Vagina (tissue), 2 donors: ENCODE data around the gene STON2. TPM values are rescaled to one million over a fixed set of nuclear protein-coding genes. Genes with fewer than 3 reads are reported as not detected.
A peak's percentile ranks its signal among the peaks of the same experiment; 100 is the strongest.

Experiments used
- DNase-seq, 2 donors: peaks; one replicate each; pipeline ENCODE4 v3.0.0-alpha.2; 2017; ENCODE audit errors: extremely low spot score in 2 of 2
- H3K27ac ChIP-seq: fragments of 200-600 bp; sonication (generic); one replicate; pipeline ENCODE4 v1.5.1; 2019
- H3K27me3 ChIP-seq: fragments of 200-600 bp; sonication (generic); one replicate; pipeline ENCODE4 v1.5.1; 2019
- H3K36me3 ChIP-seq, 2 donors: fragments of 200-600 bp; sonication (generic); one replicate each; pipeline ENCODE4 v1.5.1; 2017 to 2019
- H3K4me1 ChIP-seq: fragments of 200-600 bp; sonication (generic); one replicate; pipeline ENCODE4 v1.5.1; 2019
- H3K4me3 ChIP-seq, 2 donors: fragments of 200-600 bp; sonication (generic); 1 replicate in 1 of 2; 2 replicates in 1 of 2; pipeline ENCODE4 v1.5.1; 2016 to 2019
- H3K9me3 ChIP-seq: fragments of 200-600 bp; sonication (generic); one replicate; pipeline ENCODE4 v1.5.1; 2019
- POLR2A ChIP-seq, 2 donors: fragments of 450-650 bp; IDR thresholded peaks; one replicate each; pipeline ENCODE4 v1.6.1; 2017; ENCODE audit warnings: antibody characterized with exemption in 2 of 2, mild to moderate bottlenecking in 2 of 2, moderate library complexity in 2 of 2
- POLR2AphosphoS5 ChIP-seq, 2 donors: sonication (generic); formaldehyde crosslinking; IDR thresholded peaks; one replicate each; pipeline ENCODE4 v1.9.0; 2017; ENCODE audit warnings: antibody characterized with exemption in 2 of 2, mild to moderate bottlenecking in 2 of 2, low read depth in 1 of 2; ENCODE audit not compliant: insufficient read depth in 1 of 2
- intact Hi-C: fragments of 100-400 bp; cut with DNase I; formaldehyde crosslinking; loops from one replicate; pipeline ENCODE4 v1.15.1; 2023
- total RNA-seq: library from RNA; depleted of rRNA; stranded (reverse); fragments of >200 nt; gene quantifications from one replicate; pipeline ENCODE4 v1.2.3, GENCODE V29; 2016
- TF ChIP-seq, protein P1 (sequence below), 3 experiments: fragments of 450-650 bp in 2 of 3; fragments of 200-600 bp in 1 of 3; sonication (generic) in 1 of 3; IDR thresholded peaks; one replicate each; pipeline ENCODE4 v1.5.1; 2017 to 2019; ENCODE audit warnings: antibody characterized with exemption in 3 of 3, mild to moderate bottlenecking in 2 of 3, moderate library complexity in 2 of 3

Gene STON2
- total RNA-seq, 1 donor from 2014 or later = 39.8 TPM

DNA sequence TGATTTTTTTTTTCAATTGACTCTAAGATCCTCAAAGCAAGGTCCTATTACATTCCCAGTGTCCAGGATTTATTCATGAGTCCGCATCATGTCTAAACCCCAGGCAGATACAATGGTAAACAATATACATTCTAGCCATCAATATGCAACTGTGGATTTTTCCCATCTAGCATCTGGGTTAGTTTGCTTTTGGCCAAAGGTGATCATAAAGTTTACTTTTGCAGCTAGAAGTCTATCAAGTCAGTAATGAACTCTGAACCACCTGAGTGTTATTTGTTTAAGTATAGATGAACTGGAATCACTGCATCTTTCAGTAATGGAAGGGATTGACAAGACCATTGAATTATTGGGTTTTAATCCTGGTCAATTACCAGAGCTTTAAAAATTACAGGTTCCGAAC lies 80.8 kb downstream of the STON2 start:
- Histone ChIP-seq H3K27me3 (no peaks in the 10 kb centered on the region), H3K4me3 (no peak overlapping the region), H3K36me3 (no peaks in the 10 kb centered on the region), H3K4me1 (no peaks in the 10 kb centered on the region), H3K9me3 (no peaks in the 10 kb centered on the region), H3K27ac (no peak overlapping the region)
- DNase-seq = no peak
- intact Hi-C loops = no loop called here
- TF ChIP-seq POLR2A (IDR thresholded peaks at IDR 0.05) (no peak), POLR2AphosphoS5 (IDR thresholded peaks at IDR 0.05; ENCODE audit: insufficient read depth in 1 of 2, low read depth in 1 of 2) (no peak)
- TF ChIP-seq, protein P1, sequence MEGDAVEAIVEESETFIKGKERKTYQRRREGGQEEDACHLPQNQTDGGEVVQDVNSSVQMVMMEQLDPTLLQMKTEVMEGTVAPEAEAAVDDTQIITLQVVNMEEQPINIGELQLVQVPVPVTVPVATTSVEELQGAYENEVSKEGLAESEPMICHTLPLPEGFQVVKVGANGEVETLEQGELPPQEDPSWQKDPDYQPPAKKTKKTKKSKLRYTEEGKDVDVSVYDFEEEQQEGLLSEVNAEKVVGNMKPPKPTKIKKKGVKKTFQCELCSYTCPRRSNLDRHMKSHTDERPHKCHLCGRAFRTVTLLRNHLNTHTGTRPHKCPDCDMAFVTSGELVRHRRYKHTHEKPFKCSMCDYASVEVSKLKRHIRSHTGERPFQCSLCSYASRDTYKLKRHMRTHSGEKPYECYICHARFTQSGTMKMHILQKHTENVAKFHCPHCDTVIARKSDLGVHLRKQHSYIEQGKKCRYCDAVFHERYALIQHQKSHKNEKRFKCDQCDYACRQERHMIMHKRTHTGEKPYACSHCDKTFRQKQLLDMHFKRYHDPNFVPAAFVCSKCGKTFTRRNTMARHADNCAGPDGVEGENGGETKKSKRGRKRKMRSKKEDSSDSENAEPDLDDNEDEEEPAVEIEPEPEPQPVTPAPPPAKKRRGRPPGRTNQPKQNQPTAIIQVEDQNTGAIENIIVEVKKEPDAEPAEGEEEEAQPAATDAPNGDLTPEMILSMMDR (IDR thresholded peaks at IDR 0.05) = no peak

DNA sequence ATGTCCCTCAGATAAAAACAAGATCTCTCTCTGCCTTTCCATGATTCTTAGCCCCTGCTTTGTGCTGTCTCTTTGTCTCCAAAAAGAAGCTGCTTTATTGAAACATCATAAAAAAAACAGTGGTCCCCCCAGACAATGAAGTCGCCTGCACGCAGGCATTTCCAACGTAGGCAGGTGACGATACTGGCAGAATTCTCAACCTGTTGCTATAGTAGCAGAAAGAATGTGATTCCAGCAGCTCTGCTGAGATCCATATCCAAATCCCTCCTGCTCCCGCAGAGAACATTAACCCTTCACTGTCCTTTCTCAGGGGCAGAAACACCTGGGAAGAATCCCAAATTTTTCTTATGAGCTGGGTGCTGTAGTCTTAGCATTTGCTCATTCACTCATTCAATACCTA lies 84.8 kb downstream of the STON2 start:
- intact Hi-C loops = no loop called here
- TF ChIP-seq POLR2A (IDR thresholded peaks at IDR 0.05) (no peak), POLR2AphosphoS5 (IDR thresholded peaks at IDR 0.05; ENCODE audit: insufficient read depth in 1 of 2, low read depth in 1 of 2) (no peak)
- TF ChIP-seq, protein P1 (IDR thresholded peaks at IDR 0.05) = no peak

DNA sequence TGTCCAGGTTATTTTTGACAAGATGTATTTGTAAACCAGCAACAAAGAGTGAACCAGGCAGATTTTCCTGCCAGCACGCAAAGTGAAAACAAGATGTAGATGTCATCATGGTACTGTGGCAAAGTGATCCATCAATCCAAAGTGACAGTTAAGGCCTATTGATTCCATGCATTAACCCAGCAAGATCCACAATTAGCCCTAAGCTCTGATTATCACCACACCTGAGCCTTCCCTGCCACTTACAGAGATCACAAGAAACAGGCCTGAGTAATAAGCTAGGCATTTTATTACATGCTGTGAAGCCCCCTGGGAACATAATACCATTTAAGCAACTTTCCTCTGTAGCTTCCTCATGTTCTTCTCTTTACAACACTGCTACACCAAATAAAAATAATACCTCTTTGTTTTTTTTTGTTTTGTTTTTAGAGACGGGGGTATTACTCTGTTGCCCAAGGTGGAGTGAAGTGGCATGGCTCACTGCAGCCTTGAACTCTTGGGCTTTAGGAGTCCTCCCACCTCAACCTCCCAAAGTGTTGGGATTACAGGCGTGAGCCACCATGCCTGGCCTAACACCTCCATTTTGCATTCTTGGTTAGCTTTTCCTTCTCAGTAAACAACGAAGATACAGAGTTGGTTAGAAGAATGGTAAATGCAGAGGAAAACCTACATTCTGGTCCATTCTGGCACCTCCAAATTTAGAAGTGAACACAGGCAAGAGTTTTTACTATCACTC lies 85.5 kb downstream of the STON2 start:
- TF ChIP-seq POLR2A (IDR thresholded peaks at IDR 0.05) (no peak), POLR2AphosphoS5 (IDR thresholded peaks at IDR 0.05; ENCODE audit: insufficient read depth in 1 of 2, low read depth in 1 of 2) (no peak)
- TF ChIP-seq, protein P1 (IDR thresholded peaks at IDR 0.05) = no peak
- Histone ChIP-seq H3K36me3 (no peaks in the 10 kb centered on the region), H3K9me3 (no peaks in the 10 kb centered on the region), H3K27ac (no peak overlapping the region), H3K27me3 (no peaks in the 10 kb centered on the region), H3K4me1 (peaks cover 19% of the 10 kb centered on the region), H3K4me3 (no peak overlapping the region)
- no peak for DNase-seq
- intact Hi-C loops = no loop called here

More for the DNA sequence above, 84.8 kb downstream of the STON2 start:
- no peak overlapping the region for H3K4me3 ChIP-seq
- no peak overlapping the region for H3K27ac ChIP-seq
- no peaks in the 10 kb centered on the region for H3K9me3 ChIP-seq
- H3K36me3 ChIP-seq = no peaks in the 10 kb centered on the region
- H3K4me1 ChIP-seq = peaks cover 19% of the 10 kb centered on the region
- no peak for DNase-seq
- H3K27me3 ChIP-seq = no peaks in the 10 kb centered on the region

DNA sequence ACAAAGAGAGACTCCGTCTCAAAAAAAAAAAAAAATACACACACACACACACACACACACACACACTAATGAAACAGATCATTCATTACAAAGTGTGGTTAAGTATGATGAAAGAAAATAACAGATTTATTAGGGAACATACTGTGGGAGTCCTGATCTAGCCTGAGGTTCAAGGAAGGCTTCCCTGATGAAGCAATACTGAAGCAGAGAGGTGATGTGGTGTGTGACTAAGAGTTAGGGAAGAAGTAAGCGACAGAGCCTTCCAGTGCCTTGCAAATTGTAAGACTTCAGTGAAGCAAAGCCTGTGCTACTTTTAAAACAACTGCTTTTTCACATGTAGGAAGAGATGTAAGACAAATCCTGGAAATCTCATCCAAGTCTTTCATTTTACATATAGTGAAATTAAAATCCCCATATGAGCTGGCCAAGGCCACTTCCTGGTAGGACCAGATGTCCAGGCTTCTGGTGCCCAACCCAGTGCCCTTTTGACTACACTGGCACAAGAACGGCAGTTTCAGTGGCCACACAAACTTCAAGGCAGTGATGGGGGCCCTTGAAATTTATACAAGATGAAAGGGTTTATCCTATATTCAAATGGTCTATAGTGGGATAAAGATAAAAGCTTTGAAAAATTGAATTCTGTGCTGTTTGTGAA lies 86.2 kb downstream of the STON2 start:
- intact Hi-C loops = no loop called here
- no peaks in the 10 kb centered on the region for H3K36me3 ChIP-seq
- H3K27ac ChIP-seq = no peak overlapping the region
- no peaks in the 10 kb centered on the region for H3K9me3 ChIP-seq
- H3K4me3 ChIP-seq = no peak overlapping the region
- peaks cover 19% of the 10 kb centered on the region for H3K4me1 ChIP-seq
- H3K27me3 ChIP-seq = no peaks in the 10 kb centered on the region
- DNase-seq = no peak
- TF ChIP-seq POLR2A (IDR thresholded peaks at IDR 0.05) (no peak), POLR2AphosphoS5 (IDR thresholded peaks at IDR 0.05; ENCODE audit: insufficient read depth in 1 of 2, low read depth in 1 of 2) (peak in 1 of 2 donors; percentile 45)

DNA sequence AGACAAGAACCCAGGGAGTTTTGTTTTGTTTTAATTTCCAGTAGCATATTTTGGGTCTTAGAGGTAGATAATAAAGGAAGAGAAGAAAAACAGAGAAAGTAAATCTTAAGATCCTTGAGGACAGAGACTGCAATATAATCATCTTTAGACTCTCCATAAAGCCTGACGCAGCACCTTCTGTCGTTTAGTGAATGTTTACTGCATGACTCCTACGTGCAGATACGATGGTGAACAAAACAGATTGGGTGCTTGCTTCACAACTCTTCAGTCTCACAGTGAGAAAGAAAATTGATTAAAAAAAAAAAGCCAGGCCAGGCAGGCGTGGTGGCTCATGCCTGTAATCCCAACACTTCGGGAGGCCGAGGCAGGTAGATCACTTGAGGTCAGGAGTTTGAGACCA lies 86.9 kb downstream of the STON2 start:
- Histone ChIP-seq H3K4me1 (peaks cover 19% of the 10 kb centered on the region), H3K36me3 (no peaks in the 10 kb centered on the region), H3K9me3 (no peaks in the 10 kb centered on the region), H3K27me3 (no peaks in the 10 kb centered on the region), H3K4me3 (no peak overlapping the region), H3K27ac (no peak overlapping the region)
- intact Hi-C loops = no loop called here
- no peak for TF ChIP-seq POLR2A (IDR thresholded peaks at IDR 0.05)
- TF ChIP-seq POLR2AphosphoS5 (IDR thresholded peaks at IDR 0.05; ENCODE audit: insufficient read depth in 1 of 2, low read depth in 1 of 2) = no peak
- TF ChIP-seq, protein P1 (IDR thresholded peaks at IDR 0.05) = no peak
- no peak for DNase-seq
